GM12874 (cell line): ENCODE results near the gene CCDC33.

ENCODE experiments used
- TF ChIP-seq, protein P1 (sequence below): IDR thresholded peaks from 2 replicates; pipeline ENCODE4 v1.5.1; 2011; ENCODE audit warnings: low read depth, mild to moderate bottlenecking, control low read depth, low read length, moderate library complexity; ENCODE audit not compliant: insufficient read depth

Gene CCDC33

DNA sequence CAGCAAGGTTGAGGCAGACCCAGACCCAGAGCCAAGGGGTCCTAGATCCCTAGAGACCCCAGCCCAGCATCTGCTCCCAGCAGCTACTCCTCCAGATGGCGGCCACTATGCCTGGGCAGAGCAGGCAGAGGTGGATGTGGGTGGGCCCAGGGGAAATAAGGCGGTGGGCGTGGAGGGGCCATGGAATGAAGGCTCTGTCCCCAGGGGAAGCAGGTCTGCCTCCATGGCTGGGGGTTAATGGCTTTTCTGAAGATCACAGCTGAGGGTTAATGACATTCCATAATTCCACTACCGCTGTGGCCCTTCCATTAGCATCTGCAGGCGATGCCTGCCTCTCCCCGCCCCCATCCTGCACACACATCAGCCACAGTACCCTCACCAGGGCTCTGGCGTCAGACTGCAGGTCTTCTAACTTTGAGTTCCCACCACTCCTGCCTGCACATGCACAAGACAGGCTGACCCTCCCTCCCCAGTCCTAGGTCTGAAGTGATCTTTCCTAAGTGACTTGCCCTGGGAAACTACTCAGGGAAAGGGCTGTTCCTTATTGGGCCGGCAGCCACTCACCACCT, 41.2 kb downstream of the CCDC33 start:
- TF ChIP-seq, protein P1, sequence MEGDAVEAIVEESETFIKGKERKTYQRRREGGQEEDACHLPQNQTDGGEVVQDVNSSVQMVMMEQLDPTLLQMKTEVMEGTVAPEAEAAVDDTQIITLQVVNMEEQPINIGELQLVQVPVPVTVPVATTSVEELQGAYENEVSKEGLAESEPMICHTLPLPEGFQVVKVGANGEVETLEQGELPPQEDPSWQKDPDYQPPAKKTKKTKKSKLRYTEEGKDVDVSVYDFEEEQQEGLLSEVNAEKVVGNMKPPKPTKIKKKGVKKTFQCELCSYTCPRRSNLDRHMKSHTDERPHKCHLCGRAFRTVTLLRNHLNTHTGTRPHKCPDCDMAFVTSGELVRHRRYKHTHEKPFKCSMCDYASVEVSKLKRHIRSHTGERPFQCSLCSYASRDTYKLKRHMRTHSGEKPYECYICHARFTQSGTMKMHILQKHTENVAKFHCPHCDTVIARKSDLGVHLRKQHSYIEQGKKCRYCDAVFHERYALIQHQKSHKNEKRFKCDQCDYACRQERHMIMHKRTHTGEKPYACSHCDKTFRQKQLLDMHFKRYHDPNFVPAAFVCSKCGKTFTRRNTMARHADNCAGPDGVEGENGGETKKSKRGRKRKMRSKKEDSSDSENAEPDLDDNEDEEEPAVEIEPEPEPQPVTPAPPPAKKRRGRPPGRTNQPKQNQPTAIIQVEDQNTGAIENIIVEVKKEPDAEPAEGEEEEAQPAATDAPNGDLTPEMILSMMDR, result no peak

DNA sequence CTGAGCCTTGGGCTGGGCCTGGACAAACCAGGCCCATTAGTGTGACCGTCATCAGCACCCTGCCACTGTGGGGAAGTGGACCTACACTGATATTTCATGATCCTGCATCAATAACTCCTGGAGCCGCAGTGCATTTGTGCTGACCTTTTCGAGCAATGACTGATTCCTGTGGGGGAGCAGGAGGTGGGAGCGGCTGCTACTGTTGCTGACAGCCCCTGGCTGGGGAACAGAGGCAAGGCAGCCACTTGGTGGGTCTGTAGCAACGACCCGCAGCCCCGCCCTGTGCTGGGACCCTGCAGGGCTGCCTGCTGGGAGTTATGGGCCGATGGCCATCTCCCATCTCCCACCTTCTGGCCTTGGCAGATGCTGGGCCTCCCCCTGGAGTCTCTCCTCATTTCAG, 42.1 kb downstream of the CCDC33 start:
- TF ChIP-seq, protein P1, result no peak

DNA sequence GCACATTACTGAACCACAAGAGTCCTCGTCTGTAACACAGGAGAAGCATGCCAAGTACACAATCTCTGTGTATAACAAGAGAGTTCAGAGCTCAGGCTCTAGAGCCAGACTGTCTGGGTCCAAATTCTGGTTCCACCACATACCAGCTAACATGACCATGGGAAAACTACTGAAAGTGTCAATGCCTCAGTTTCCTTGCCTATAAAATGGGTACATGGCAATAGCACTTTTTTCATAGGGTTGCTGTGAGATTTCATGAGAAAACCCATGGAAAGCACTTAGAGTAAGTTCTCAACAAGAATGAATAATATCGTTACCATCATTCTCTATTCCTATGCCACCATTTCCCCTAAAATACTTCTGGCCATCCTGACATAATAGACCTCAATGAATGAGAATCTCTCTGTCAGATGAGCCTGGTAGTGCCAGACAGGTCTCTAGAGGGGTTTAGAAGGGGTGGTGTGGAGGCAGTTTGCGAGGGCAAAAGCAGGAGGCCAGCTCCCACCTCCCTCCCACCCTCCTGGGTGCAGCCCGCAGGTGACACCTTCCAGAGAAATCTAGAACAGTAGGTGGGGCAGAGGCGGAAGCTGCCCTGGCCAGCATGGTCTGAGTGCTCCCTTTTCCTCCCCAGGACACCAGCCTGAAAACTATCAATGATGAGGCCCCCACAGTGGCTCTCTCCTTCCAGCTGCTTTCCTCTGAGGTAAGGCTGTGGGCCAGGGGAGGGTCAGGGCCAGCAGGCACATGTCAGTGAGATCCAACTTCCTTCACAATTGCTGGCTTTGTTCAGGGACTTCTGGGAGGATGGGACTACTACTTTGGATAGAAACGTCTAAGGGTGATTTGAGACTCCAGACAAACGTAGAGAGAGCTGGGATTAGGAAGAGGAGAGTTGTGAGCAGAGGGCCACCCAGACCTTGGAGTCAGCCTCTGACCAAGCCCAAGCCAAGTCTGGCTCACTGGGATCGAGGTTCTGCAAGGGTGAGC, 45.3 kb downstream of the CCDC33 start:
- TF ChIP-seq, protein P1, result no peak

DNA sequence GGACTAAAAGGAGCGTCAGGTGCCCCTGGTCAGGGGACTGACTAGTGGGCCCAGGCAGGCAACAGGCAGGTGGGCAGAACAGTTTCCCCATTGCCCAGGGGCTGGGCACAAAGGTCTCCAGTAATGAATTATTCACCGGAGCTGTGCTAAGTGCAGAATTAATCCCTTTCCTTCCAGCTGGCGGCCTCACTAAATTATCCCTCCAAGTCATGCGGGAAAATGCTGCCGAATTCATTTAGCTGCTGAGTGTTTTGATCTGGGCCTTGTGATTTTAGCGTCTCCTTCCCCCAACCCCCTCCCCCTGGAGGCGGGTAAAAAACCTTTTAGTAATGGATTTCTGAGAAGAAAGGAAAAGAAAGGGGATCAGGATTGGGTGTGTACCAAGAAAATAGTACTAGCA, 47.2 kb downstream of the CCDC33 start:
- TF ChIP-seq, protein P1, result no peak

DNA sequence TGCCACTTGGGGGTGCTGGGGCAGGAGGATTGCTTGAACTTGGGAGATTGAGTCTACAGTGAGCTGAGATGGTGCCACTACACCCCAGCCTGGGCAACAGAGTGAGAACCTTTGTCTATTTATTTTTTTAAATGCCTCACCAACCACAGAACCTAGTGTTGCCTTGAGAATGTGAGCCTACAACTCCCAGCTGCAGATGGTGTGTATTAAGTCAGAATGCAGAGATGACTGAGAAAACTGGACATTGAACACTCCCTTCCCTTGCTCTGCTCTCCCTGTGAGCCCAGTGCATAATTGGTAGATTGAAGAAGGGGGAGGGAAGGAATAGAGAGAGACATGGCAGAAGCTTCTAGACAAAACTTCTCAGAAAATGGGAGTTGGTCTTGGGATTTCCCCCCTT, 53.5 kb downstream of the CCDC33 start:
- TF ChIP-seq, protein P1, result no peak

DNA sequence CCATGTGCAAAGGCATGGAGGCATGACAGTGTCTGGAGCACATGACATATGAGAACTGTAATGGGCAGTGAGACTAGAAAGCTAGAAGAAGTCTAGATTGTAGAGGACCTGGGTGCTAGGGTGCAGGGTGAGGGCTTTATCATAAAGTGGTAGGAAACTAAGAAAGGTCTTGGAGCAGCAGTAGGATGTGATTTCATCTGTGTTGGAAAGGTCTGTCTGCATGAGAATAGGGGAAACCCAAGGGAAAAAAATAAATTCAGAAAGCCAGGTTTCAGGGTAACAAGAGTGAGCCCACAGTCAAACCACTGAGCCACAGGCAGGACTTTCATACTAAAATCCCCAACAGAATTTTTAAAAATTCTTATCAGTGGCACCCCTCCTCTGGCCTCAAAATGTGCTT, 54.5 kb downstream of the CCDC33 start:
- TF ChIP-seq, protein P1, result no peak
